Ishikawa (cell line): ENCODE data around the gene SLC41A3.
"Not testable (repeated sequence)": the region's sequence is repeated elsewhere in the genome, so short reads cannot be mapped to it uniquely, and the experiment has no call there.

Source experiments
- CEBPB ChIP-seq: IDR thresholded peaks from 2 replicates; pipeline ENCODE4 v1.6.1; 2012
- CREB1 ChIP-seq: IDR thresholded peaks from 2 replicates; pipeline ENCODE4 v1.6.1; 2012; ENCODE audit warnings: low read depth
- EGR1 ChIP-seq: IDR thresholded peaks from 2 replicates; pipeline ENCODE4 v1.6.1; 2012
- EP300 ChIP-seq: IDR thresholded peaks from 2 replicates; pipeline ENCODE4 v1.6.1; 2012; ENCODE audit warnings: borderline replicate concordance
- FOXM1 ChIP-seq: IDR thresholded peaks from 2 replicates; pipeline ENCODE4 v1.6.1; 2012; ENCODE audit warnings: low read depth, borderline replicate concordance
- MAX ChIP-seq: IDR thresholded peaks from 2 replicates; pipeline ENCODE4 v1.6.1; 2012
- RAD21 ChIP-seq: IDR thresholded peaks from 2 replicates; pipeline ENCODE4 v1.6.1; 2012; ENCODE audit warnings: low read depth
- REST ChIP-seq: IDR thresholded peaks from 2 replicates; pipeline ENCODE4 v1.6.1; 2012; ENCODE audit warnings: low read depth, mild to moderate bottlenecking
- TAF1 ChIP-seq: IDR thresholded peaks from 2 replicates; pipeline ENCODE4 v1.6.1; 2012; ENCODE audit warnings: low read depth, mild to moderate bottlenecking
- TCF12 ChIP-seq: IDR thresholded peaks from 2 replicates; pipeline ENCODE4 v1.6.1; 2012; ENCODE audit warnings: low read depth
- TEAD4 ChIP-seq: IDR thresholded peaks from 2 replicates; pipeline ENCODE4 v1.6.1; 2012
- USF1 ChIP-seq: IDR thresholded peaks from 2 replicates; pipeline ENCODE4 v1.6.1; 2012
- YY1 ChIP-seq: IDR thresholded peaks from 2 replicates; pipeline ENCODE4 v1.6.1; 2012; ENCODE audit warnings: low read depth
- ZBTB7A ChIP-seq: IDR thresholded peaks from 2 replicates; pipeline ENCODE4 v1.6.1; 2012; ENCODE audit warnings: low read depth

The SLC41A3 gene

GRCh38 chr3:125990253-125990970 lies 93.5 kb downstream of the SLC41A3 start:
- TF ChIP-seq USF1, result peak; percentile 13; the same call in 1 of the 2 replicates
- TF ChIP-seq EGR1, result no peak
- no peak for TF ChIP-seq EP300
- 0 out of 2 replicates have a peak, but pooled peaks have one; percentile 34 for TF ChIP-seq TCF12
- TF ChIP-seq MAX, result peak; percentile 90
- TF ChIP-seq CEBPB, result no peak
- TF ChIP-seq TAF1, result peak; percentile 75

- peak; percentile 52 for TF ChIP-seq RAD21
Observed at GRCh38 chr3:125971997-125972944, 111.7 kb downstream of the SLC41A3 start.

GRCh38 chr3:125968701-125969592 lies 115.0 kb downstream of the SLC41A3 start, which contains the start of gene ROPN1B:
Gene ROPN1B (plus strand): TSS chr3:125969178. CDS start chr3:125972055, 2,877 bp downstream.
- TF ChIP-seq TEAD4, TAF1, FOXM1: not testable (repeated sequence)

GRCh38 chr3:125967156-125967555 lies 116.8 kb downstream of the SLC41A3 start:
- no peak for TF ChIP-seq FOXM1
- TF ChIP-seq EGR1, result no peak
- TF ChIP-seq TEAD4, result no peak
- no peak for TF ChIP-seq TAF1
- TF ChIP-seq YY1, result no peak
- no peak for TF ChIP-seq MAX
- no peak for TF ChIP-seq ZBTB7A
- TF ChIP-seq CREB1, result no peak
- TF ChIP-seq RAD21, result no peak
- no peak for TF ChIP-seq EP300
- TF ChIP-seq REST, result no peak
- TF ChIP-seq CEBPB, result no peak
- TF ChIP-seq USF1, result no peak

GRCh38 chr3:125965505-125965904 lies 118.4 kb downstream of the SLC41A3 start:
- TF ChIP-seq CREB1 (no peak), MAX (no peak), RAD21 (no peak)

- TF ChIP-seq REST, result peak; percentile 76
Observed at GRCh38 chr3:125963834-125964233, 120.1 kb downstream of the SLC41A3 start.
